Suppressor macrophage treated with lipopolysaccharide for 1 hour (primary cell): Measurements from ENCODE around the gene MSH5.

Experiments used
- DNase-seq, 3 donors: peaks; one replicate each; pipeline ENCODE4 v3.0.0-alpha.2; 2020 to 2022

The MSH5 gene

DNA sequence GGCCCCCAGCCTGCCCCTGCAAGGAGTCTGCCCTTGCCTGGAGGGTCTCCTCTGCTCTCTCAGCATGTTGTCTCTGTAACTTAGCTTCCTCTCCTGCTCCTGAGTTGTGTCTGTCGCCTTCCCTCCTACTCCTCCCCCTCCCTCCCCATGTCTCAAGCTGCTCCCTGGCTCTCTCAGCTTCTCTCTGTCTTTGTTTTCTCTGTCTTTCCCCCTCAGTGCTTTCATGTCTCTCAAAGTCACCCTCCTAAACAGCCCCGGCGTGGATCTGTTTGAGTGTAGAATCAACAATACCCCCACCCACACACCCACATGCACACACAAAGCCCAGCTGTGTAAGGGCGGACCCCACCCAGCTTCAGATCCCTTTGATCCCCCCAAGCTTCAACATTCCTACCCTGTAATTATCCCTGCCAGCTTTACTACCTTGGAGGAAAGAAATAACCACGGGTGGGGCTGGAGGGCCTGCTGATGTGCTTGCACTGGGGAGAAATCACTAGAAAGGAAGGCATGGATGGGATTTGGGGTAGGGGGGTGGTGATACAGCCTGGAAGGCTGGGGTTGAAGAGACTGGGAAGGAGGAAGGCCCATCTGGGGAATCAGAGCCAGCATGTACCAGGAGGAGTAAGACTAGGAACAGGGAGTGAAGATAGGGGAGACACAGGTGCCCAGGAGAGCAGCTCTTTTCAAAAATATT, 25.7 kb upstream of the MSH5 start:
- DNase-seq = peak in 1 of 3 donors; percentile 19

DNA sequence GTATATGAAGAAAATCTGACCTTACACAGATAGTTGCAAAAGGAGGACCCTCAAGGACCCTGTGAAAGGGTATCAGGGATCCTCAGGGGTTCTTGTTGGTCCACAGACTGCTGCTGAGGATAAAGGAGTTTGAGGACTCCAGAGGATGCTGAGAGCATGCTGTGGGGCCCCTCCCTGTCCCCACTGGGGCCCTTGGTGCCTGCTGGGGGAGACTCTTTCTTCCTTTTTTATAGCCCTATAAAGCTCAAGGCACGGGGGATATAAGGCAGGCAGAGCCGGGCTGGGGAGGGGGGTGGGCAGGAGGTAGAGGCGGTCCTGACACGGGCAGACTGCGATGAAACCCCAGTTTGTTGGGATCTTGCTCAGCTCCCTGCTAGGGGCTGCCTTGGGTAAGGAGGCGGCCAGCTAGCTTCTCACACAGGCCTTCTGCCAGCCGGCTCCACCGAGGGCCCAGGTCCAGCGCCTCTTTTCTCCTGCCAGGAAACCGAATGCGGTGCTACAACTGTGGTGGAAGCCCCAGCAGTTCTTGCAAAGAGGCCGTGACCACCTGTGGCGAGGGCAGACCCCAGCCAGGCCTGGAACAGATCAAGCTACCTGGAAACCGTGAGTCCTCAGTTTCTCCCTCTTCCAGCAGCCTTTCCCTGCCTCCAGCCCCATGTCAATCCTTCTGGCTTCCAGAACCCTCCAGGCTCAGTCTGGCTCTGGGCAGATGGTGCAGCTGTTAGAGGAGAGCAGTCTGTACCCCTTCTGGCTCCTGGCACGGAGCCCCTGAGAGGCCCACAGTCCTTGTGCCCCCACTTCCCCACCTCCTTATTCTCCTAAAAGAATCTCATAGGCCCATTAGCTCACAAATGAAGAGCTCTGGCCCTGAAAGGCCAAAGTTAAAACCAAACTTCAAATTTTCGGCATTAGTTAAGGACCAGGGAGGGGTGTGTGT, 24.5 kb upstream of the MSH5 start, which contains the start of gene LY6G6D:
Gene LY6G6D (plus strand): TSS at position 327 of the 937 bp plus-strand sequence. CDS start 8 bp downstream, at position 335.
- DNase-seq = no peak

DNA sequence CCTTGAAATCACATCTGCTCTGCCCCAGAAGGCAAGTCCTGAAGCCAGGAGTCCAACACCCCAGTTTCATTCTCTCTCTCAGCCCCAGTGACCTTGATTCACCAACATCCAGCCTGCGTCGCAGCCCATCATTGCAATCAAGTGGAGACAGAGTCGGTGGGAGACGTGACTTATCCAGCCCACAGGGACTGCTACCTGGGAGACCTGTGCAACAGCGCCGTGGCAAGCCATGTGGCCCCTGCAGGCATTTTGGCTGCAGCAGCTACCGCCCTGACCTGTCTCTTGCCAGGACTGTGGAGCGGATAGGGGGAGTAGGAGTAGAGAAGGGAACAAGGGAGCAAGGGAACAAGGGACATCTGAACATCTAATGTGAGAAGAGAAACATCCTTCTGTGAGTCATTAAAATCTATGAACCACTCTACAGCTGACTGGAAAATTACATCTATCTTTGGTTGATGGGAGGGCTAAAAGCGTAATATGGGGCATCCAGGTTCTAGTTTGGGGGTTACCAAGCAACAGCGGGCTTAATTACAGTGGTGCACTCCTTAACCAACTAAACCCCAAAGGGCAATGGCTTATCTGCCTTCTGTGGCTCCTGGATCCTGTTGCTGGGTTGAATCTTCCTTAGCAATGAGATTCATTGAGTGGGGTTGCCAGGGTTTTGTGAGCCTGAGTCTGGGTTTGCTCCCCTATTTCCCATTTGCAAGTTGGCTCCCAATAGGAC, 22.1 kb upstream of the MSH5 start:
- DNase-seq = no peak

DNA sequence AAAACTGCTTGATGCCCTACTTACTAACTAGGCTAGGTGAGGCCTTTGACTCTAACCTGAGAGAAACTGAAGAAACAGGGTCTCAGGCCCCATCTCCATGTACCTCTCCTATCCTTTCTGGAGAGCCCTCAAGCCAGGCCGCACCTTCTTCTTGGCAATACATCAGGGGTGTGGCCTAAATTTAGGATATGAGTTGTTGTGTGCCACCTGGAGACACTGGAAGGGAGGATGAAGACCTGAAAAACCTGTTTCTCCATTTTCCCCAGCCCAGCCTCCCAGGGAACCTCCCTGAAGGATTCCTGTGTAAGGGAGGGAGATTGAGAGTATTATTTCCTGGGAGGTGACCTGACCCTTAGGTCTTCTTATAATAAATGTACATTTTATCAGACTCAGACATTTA, 21.5 kb upstream of the MSH5 start:
- DNase-seq = no peak

DNA sequence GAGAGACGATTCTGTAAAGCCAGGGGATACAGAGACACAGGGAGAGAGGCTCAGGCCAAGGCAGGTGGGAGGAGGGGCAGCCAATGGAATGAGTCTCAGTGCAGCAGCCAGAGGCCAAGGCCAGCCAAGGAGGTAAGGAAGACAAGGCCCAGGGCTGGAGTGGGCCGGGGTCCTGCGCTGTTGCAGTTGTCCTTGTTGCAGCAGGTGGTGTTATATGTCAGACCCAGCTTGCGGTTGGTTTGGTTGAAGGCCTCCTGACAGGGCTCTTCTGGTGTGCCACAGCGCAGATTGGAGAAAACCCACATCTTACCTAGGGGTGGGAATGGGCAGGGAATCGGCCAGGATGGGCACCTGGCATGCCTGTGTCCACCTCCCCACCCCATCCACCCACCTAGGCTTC, 20.8 kb upstream of the MSH5 start:
- no peak for DNase-seq

DNA sequence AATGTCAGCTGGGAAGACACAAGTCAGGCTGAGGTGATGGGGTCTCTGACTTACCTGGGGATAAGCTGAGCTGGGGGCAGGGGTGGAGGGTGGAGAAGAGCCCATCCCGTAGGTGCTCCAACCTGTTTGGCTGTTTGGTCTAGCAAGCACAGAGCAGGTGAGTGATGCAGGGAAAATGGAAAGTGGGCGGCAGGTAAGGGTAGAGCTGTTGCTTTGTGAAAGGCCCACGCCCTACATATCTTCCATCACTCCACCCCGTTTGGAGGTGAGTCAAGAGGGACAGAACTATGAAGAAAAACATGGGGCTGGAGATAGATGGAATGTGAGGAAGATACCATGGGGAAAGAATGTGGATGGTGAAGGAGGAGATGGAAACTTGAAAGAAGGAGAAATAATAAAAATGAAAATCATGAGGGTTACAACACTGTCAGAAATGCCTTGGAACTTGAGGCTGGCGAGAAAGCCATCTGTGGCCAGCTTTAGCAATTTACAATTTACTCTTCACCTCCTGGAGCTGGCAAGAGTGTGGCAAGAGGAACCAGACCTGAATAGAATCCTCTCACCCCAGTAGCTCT, 19.5 kb upstream of the MSH5 start:
- no peak for DNase-seq

DNA sequence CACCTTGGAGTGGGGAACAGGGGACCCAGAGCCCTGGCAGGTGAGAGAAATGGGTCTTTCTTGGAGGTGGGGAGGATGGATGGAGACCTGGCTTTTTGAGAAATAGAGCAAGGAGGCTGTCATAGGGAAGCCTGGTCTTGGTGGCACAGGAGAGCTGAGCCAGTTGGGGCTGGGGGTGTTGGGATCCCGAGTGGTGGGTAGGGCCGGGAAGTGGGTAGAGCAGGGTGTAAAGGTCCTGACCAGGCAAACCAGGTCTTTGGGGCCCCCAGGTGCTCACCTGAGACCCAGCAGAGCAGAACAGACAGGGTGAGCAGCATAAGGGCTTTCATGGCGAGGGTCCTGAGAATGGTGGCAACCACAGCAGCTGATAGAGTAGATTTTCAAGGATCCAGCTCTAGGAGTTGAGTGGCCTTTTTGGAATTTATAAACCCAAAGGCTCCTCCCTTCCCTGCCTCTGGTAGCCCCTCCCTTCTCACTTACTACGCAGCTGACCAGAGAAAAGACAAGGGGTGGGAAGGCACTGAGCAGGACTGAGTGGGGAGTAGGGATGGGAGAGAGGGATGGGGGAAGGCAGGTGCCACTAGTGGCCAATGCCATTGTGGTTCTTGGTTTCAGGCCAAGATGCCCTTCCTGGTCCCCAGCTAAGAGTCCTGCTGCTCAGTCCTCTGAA, 18.3 kb upstream of the MSH5 start, which contains the start of gene LY6G6C:
Gene LY6G6C (minus strand): TSS at position 396 of the 670 bp plus-strand sequence. CDS start 67 bp downstream, at position 329.
- no peak for DNase-seq

DNA sequence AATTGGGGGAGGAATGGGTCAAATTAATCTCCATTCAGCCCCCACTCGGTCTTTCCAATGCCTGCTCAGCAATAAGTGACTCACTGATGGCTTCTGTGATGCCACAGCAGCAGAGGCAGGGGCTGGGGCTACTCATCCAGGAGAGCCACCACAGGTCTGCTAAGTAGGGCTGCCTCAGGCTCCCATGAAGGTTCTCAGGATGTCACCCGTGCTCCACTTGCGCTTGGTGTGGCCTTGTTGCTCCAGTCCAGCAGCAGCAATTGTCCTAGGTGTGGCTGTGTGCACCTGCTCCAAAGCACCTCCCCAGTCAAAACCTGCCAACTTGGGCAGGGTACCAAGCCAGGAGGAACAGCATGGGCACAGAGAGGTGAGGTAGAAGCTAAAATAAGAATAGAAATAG, 17.6 kb upstream of the MSH5 start:
- DNase-seq = no peak

DNA sequence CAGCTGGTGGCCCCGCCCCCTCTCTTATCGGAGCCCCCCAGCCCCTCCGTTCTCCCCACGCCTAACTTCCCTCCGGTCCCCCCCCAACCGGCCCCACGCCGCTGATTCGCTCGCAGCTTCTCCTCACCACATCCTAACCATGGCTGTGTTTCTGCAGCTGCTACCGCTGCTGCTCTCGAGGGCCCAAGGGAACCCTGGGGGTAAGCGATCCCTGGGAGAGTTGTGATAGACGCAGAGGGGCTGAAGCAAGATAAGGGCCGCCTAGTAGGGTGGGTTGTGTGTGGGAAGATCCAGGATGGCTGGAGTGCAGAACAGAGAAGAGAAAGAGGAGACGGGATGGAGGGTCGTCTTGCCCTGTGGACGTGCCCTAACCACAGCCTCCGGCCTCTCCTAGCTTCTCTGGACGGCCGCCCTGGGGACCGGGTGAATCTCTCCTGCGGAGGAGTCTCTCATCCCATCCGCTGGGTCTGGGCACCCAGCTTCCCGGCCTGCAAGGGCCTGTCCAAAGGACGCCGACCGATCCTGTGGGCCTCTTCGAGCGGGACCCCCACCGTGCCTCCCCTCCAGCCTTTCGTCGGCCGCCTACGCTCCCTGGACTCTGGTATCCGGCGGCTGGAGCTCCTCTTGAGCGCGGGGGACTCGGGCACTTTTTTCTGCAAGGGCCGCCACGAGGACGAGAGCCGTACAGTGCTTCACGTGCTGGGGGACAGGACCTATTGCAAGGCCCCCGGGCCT, 16.4 kb upstream of the MSH5 start, which contains the start of gene MPIG6B:
Gene MPIG6B (plus strand): TSS at position 129 of the 735 bp plus-strand sequence. CDS start 11 bp downstream, at position 140.
- no peak for DNase-seq

DNA sequence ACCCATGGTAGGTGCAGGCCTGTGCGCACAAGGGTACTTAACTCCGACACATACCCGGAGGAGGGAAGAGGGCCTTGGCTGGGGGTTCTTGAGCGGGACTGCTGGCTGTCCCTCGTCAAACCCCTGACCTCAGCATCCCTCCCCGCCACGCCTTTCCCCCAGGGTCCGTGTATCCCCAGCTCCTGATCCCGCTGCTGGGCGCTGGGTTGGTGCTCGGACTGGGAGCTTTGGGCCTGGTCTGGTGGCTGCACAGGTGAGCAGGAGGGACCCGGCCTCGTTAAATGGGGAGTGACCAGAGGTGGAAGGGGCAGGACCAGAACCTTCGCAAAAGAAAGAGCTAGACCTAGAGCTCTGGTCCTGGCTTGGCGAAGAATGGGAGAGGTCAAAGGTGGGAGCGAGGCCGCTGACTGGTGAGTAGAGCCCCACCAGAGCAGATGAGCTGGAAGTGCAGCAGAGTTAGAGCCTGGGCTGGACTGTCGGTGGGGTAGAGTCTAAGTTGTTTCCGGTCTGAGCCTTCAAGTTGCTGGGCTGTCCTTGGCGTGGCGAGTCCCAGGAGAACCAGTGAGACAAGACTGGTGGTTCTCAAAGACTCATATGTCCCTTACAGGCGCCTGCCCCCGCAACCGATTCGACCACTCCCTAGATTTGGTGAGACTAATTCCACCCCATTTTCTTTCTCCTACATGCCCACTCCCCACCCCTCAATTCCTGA, 15.7 kb upstream of the MSH5 start:
- no peak for DNase-seq

DNA sequence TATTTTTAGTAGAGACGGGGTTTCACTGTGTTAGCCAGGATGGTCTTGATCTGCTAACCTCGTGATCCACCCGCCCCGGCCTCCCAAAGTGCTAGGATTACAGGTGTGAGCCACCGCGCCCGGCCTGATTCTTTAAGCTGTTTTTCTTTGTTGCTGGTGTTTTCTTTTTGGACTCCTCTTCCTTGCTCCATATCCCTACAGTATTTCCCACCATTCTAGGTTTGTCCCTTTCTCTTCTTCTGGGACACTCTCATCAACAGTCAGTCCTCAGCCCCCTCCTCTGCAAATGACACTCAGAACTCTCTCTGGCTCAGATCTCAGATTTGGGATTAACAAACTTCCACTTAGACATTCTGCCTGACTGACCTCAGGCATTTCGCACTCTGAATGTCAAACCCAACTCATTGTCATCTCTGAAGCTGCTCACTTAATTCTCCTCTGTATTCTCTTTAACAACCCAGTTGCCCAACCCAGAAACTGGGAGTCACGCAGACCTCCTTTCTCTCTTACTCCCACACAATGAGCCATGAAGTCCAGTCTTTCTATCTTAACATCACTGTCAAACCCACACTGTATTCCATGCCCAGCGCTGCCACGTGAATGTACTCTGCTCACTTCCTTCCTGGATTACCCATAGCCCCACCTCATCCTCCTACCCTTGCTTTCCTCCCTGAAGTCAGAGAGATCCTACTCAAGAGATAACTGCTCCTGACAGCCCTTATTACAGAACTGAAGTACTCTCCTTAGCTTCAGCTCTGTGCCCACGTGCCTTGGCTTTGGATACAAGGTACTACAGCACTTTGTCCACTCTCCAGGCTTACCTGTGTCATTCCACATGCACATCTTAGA, 14.1 kb upstream of the MSH5 start:
- DNase-seq = peak; percentile 87 to 94 (median 92)

DNA sequence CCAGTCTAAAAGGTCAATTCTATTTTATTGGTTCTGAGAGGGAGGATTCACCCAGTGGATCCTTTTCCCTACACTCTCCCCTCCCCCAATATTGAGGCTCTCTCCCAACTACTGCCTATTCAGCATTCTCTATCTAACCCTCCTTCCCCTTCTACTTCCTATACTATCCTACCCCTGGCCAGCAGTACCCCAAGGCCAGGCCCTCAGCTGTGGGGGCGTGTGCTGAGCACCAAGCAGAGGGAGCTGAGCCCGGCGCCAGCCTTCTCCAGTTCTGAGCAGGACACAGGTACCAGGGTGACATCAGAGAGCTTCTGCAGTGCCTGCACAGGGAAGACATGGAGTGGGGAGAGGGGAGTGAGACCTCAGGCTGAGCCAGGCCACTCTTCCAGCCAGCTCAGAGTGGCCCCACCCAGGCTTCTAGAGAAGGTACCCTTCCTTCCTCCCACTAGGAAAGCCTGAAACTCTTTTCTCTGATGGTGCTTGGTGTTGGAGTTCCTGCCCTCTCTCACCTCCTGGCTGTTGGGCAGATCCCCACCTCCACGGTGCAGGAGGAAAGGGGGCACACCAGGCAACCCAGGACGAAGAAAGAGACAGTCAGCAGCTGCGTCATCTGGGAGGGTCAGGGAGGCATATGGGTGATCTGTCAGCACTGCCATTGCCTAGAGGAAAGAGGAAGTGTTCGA, 12.6 kb upstream of the MSH5 start:
- DNase-seq = peak; percentile 89 to 93 (median 91)

DNA sequence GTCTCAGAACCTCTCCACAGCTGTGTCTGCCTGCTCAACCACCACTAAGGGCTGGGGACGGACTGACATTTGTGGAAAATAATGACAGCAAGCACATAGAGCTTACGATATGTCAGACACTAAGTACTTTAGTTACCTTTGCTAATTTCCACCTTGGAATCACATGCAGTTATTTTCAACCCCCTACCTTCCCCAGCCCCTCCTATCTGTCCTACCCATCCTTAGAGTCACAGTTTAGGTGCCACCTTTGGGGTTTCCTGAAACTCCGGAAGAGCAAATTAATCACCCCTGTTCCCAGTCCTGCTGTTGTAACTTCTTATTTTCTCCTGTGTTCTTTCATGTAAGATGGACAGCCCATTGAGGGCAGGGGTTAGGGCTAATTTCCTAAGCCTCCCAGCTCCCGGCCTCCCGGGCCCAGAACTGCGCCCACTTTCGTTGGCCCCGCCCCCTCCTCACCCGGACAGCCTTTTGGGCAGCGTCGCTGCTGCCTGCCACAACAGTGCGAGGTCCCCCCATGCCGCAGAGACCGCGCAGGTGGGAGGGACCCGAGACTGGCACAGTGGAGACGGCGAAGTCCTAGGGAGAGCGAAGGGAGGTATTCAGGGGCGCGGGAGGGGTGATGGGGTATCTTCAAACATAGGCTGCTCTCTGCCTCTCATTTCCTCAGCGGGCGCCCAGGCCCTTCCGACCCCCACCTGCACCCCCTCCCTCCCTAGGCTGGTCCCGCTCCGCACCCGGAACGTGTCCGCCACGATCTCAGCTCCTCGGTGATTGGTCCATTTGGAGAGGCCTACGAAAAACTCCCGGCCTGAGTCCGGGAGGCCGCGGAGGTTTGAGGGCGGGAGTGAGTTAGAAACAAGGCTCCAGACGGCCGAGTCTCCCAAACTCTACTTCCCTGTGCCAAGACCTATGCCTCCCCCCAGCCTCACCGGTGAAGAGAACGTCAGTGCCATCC, 11.8 kb upstream of the MSH5 start:
- peak in 1 of 3 donors; percentile 39 for DNase-seq

DNA sequence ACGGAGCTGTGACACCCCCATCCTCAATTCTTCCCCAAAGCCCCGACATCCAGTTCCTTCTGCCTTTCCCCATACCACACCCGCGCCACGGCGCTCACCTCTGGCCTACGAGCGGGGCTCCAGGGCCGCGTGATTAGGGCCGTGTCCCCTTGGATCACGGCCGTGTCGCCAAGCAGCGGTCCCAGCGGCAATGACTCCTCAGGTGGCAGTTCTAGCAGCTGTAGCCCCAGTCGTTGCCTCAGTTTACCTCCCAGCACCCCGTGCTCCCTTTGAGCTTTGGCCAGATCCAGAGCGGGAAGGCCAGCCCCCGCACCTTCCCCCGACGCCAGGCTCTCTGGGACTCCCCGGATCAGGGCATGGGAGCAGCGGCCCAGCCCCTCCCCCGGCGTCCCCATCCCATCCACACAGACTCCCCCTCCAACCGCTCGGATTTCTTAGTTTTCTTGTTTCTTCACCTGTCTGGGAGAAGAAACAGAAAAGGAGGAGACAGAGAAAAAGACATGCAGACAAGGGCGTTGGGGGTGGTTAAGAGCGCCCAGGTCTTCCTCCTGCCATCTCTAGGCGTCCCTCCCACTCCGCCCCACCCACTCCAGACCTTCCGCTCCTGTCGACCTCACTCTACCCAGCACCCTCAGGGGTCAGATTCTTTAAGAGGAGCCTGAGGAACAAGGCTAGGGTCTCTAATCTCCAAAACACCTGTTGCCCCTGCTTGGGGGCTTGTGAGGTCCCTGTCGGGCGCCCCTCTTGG, 10.9 kb upstream of the MSH5 start, which contains the start of gene DDAH2:
Gene DDAH2 (minus strand): TSS at position 533 of the 748 bp plus-strand sequence. CDS start 138 bp downstream, at position 395.
- no peak for DNase-seq

DNA sequence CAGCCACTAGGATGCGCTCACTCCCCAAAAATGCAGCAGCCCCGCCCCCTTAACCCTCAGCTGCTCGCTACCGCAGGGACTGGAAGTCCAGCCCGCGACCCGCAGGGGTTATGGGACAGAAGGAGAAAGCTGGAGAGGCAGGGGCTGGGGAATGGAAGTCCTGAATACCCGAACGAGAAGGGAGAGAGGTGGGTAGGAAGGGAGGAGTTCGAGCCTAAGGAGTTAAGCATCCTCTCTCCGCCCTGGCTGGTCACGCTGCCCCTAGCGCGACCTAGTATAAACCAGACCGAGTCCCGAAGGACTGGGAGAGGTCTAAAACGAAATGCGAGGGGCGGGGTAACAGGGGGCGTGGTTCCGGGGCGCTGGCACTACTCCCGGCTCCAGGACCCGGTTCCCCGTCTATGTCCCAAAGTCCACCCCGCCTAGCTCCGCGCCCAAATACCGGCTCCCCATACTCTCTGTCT, 10.3 kb upstream of the MSH5 start:
- DNase-seq = peak; percentile 87 to 94 (median 91)

DNA sequence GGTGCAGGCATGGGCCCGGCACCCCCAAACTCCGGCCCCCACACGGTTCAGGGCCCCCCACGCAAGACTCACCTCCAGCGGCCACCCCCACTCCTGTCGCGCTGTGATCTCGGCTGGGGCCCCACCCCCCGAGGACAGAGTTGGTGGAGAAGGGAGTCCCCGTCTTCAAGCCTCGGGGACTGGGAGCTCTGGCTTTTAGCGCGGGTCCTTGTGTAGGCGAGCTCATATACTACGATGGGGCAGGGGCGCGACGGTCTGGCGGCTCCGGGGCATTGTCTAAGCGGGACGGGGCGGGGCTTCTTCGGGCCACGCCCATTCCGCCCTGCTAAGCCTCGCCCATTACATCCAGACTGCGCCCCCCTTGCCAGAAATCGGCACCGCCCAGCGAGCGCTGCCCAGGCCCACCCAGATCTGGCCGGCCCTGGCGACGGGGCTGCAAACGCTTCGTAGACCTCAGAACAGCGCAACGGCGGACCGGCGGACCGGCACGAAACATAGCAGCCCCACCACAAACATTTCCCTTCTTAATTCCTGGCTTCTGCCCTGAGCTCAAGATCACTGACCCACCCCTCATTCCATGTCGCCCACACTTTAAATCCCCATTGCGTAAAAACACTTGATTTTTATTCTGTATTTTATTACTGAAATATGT, 9.7 kb upstream of the MSH5 start:
- peak; percentile 78 to 91 (median 78) for DNase-seq
